HG03342 (cell line): Measurements from ENCODE around the gene FGD2.
"Not testable (repeated sequence)": the region's sequence is repeated elsewhere in the genome, so short reads cannot be mapped to it uniquely, and the experiment has no call there.

Experiments used
- ATAC-seq: cut with Tn5 transposase; IDR thresholded peaks from one replicate; pipeline ENCODE4 v1.9.1; 2021; ENCODE audit warnings: mild to moderate bottlenecking, moderate library complexity; ENCODE audit not compliant: unreplicated experiment

FGD2 gene

DNA sequence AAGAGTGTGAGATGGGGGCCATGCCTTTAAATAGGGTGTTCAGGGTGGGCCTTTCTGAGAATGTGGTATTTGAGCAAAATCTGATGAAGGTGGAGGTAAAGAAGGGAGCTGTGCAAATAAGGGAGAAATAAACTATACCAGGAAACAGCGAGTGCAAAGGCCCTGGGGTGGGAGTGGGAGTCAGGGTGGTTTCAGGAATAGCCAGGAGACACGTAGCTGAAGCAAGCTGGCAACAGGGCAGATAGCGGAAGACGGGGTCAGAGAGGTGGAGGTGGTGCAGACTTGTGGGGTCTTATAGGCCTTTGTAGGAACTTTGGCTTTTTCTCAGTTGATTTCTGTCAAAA, 51.6 kb downstream of the FGD2 start:
- no peak for ATAC-seq

GRCh38 chr6:37057678-37058077, 52.2 kb downstream of the FGD2 start:
- no peak for ATAC-seq

GRCh38 chr6:37058084-37058586, 52.7 kb downstream of the FGD2 start:
- ATAC-seq, result no peak

DNA sequence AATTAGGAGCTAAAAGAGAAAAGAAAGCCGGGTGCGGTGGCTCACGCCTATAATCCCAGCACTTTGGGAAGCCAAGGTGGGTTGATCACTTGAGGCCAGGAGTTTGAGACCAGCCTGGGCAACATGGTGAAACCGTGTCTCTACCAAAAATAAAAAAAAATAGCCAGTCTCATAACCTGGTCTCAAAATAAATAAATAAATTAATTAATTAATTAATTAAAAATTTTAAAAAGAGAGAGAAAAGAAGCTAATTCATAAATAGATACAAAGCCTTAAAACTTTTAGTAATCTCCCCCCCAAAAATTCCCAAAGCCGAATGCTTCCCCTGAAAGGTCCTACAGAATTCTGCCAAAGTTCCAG, 53.5 kb downstream of the FGD2 start:
- not testable (repeated sequence) for ATAC-seq

- no peak for ATAC-seq
These were observed 54.1 kb downstream of the FGD2 start for GRCh38 chr6:37059344-37060194.

GRCh38 chr6:37060195-37060559, 54.7 kb downstream of the FGD2 start:
- no peak for ATAC-seq

DNA sequence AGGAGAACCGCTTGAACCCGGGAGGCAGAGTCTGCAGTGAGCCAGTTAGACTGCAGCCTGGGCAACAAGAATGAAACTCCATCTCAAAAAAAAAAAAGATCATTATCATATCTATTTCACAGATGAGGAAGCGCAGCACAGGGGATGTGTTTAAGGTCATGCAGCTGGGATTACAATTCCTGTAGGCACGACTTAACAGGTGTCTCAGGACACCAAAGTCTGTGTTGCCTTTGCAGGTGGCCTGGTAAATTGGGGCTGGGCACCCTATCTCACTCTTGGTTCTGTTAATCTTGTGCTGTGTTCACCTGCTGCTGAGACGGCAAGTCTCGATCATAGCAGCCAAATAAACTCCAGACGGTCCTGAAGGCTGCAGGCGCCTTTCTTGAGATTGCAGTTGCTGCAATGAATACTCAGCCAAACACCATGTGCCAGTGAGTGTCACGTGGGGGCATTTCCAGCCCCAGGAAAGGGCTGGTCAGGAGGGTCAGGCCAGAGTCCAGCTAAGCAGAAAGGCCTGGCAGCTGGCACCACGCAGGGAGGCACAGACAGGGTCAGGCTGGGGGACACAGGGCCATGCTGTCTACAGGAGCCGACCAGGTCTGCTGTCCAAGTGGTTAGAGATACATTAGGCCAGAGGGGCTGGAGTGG, 55.8 kb downstream of the FGD2 start:
- no peak for ATAC-seq

DNA sequence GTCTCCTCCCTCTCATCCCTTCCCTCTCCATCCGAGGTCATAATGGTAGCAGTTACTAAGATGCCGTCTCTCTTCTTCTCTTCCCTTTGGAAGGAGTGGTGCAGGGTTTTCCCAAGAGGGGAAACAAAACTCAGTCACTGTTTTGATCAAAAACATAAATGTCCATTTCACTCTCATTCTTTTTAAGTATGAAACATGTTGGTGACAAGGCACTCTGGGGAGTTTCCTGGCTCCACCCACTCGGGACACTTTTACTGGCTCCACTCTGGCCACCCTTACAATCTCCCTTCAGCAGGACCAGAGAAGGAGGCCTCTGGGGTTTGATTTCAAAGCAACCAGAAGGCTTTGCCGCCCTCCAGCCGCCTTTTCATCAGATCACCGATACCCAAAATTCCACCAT, 57.0 kb downstream of the FGD2 start:
- no peak for ATAC-seq

- no peak for ATAC-seq
These were observed 63.2 kb downstream of the FGD2 start for GRCh38 chr6:37068356-37069270.

DNA sequence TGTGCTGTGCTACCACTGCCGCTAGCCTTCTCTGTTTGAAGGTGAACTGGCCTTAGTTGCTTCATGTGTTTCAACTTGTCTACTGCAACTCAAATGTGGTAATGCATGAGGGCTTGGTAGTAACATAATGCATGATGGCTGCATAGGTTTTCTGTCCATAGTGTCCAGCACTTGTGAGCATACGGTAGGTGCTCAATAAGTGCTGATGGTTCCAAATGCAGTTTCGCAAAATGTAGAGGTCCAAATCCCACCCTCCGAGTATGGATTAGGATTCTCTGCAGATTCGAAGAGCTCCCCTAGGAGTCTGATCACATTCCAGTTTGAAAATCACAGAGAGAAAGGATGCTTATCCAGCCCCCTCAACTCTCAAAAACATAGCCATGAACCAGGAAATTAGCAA, 64.2 kb downstream of the FGD2 start:
- no peak for ATAC-seq

DNA sequence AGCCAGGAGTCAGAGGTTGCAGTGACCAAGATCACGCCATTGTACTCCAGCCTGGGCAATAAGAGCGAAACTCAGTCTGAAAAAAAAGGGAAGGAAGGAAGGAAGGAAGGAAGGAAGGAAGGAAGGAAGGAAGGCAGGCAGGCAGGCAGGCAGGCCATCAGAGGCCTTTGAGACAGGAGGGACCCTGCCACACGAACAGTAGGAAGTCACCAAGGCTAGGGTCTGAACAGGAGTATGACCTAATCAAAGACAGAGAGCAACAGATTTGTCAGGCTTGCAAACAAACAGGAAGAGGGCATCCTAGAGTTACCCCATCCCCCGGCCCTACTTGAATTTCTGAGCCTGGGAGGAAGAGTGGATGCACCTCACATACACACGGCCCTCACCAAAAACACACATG, 67.1 kb downstream of the FGD2 start:
- no peak for ATAC-seq

- no peak for ATAC-seq
These were observed 68.8 kb downstream of the FGD2 start for GRCh38 chr6:37074053-37074827.

DNA sequence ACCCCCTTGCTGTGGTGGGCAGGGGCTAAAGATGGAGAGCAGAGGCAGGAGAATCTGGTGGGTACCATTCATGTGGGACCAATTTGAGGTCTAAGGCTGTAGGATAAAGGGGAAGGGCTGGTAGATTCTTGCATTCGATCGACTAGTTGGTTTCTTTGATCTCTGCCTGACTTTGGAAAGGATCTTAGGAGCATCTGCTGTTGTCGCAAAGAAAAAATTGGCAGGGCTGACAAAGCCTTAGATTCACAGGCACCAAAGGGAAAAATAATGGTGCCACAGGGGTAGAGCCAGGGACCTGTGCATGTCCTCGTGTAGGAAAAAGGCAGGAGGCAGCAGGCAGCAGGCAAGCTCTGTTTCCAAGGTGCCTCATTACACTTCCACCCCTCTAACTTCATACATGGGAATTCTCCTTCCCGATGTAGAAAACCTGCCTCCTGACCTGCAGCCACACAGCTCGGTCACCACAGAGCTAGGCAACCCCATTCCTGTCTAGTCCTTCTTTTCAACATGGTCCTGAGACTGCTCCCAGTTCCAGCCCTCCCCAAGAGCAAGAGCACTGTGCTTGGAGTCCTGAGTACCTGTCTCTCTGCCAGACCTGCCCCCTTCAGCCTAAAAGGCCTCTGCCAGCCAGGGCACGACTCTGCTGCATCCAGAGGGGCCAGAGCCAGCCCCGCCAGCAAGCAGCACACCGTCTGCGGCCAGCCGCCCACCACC, 71.9 kb downstream of the FGD2 start:
- no peak for ATAC-seq

DNA sequence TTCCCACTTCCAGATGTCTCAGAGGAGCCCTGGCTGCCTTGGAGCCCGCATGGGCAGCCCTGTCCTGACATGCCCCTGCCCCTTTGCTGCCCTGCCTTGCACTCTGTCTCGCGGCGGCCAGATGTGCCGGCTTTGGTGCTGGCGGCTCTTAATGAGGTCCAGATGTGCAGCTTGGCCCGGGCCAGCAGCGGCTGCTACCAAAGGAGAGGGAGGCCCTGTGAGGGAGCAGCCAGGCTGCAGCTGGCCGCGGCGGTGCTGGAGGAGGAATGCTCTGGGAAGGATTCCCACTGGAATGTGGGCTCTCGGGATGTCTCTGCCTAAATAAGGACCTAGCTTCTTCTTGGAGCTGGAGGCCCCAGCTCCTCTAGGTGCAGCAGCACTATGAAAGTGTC, 72.4 kb downstream of the FGD2 start:
- no peak for ATAC-seq
